Measurements from ENCODE around the gene GRK7. TPM values are rescaled to one million over a fixed set of nuclear protein-coding genes. Genes with fewer than 3 reads are reported as not detected.

Gene GRK7
- polyA plus RNA-seq, 12 donors = 0.05 to 0.20 (median 0.08) TPM; not detected in 7

Other genes starting within 250 kb of the GRK7 start
- gene RNF7, start 25.1 kb upstream of the GRK7 start, polyA plus RNA-seq (ENCODE audit: insufficient read length in 12 of 12) = 100 to 1,000 TPM in 3 of 12 donors, 10 to 100 TPM in 8, not detected in 1; 58.9 to 143 (median 87.0) TPM
- gene ATP1B3, start 113.2 kb downstream of the GRK7 start, polyA plus RNA-seq (ENCODE audit: insufficient read length in 12 of 12) = 100 to 1,000 TPM in 6 of 12 donors, 10 to 100 TPM in 5, not detected in 1; 62.7 to 147 (median 105) TPM